Peyer's patch (tissue), 4 donors: Measurements from ENCODE around the gene EPO. TPM values are rescaled to one million over a fixed set of nuclear protein-coding genes. Genes with fewer than 3 reads are reported as not detected.

Source experiments
- DNase-seq, 3 donors: peaks; one replicate each; pipeline ENCODE4 v3.0.0-alpha.2; 2017 to 2019
- H3K27ac ChIP-seq, 4 donors: fragments of 200-600 bp; sonication (generic); one replicate each; pipeline ENCODE4 v1.5.1; 2016 to 2019
- H3K27me3 ChIP-seq, 2 donors: fragments of 200-600 bp; sonication (generic); one replicate each; pipeline ENCODE4 v1.5.1; 2019
- H3K36me3 ChIP-seq, 3 donors: fragments of 200-600 bp; sonication (generic); one replicate each; pipeline ENCODE4 v1.5.1; 2016 to 2019
- H3K4me1 ChIP-seq, 4 donors: fragments of 200-600 bp; sonication (generic); one replicate each; pipeline ENCODE4 v1.5.1; 2016 to 2019
- H3K4me3 ChIP-seq, 4 donors: fragments of 200-600 bp; sonication (generic); 1 replicate in 3 of 4; 2 replicates in 1 of 4; pipeline ENCODE4 v1.5.1; 2016 to 2019; ENCODE audit warnings: mild to moderate bottlenecking in 1 of 4
- H3K9me3 ChIP-seq, 4 donors: fragments of 200-600 bp; sonication (generic); one replicate each; pipeline ENCODE4 v1.5.1; 2016 to 2019; ENCODE audit warnings: mild to moderate bottlenecking in 1 of 4
- CTCF ChIP-seq, 6 experiments: fragments of 450-650 bp in 4 of 6; fragments of 200-600 bp in 2 of 6; sonication (generic) in 1 of 6; IDR thresholded peaks; one replicate each; pipeline ENCODE4 v1.5.1; 2017 to 2019; ENCODE audit warnings: antibody characterized with exemption in 6 of 6, mild to moderate bottlenecking in 3 of 6, moderate library complexity in 1 of 6
- POLR2A ChIP-seq, 2 donors: fragments of 450-650 bp; IDR thresholded peaks; one replicate each; pipeline ENCODE4 v1.5.1; 2017; ENCODE audit warnings: antibody characterized with exemption in 2 of 2, mild to moderate bottlenecking in 2 of 2, moderate library complexity in 2 of 2
- total RNA-seq, 4 donors: library from RNA; depleted of rRNA; stranded (reverse); fragments of >200 nt; gene quantifications; one replicate each; pipeline ENCODE4 v1.1.0, GENCODE V29; 2016

Gene EPO
- total RNA-seq, 4 donors from 2014 or later, result not detected

GRCh38 chr7:100675105-100675451 is 45.2 kb upstream of the EPO start:
- Histone ChIP-seq H3K27ac (peak overlapping the region; percentile 95 to 97 (median 96)), H3K36me3 (peaks cover 0 to 37% (median 0%) of the 10 kb centered on the region in 3 donors), H3K9me3 (no peaks in the 10 kb centered on the region), H3K4me3 (peak overlapping the region; percentile 73 to 91 (median 86)), H3K4me1 (peaks cover 0 to 28% (median 2%) of the 10 kb centered on the region in 4 donors), H3K27me3 (no peaks in the 10 kb centered on the region)
- TF ChIP-seq POLR2A (IDR thresholded peaks at IDR 0.05), result no peak
- TF ChIP-seq CTCF (IDR thresholded peaks at IDR 0.05), result no peak
- DNase-seq, result peak in 1 of 3 donors; percentile 57

- Histone ChIP-seq H3K4me3 (peak overlapping the region; percentile 73 to 91 (median 86)), H3K27me3 (no peaks in the 10 kb centered on the region), H3K36me3 (peaks cover 0 to 44% (median 0%) of the 10 kb centered on the region in 3 donors), H3K4me1 (peaks cover 0 to 33% (median 2%) of the 10 kb centered on the region in 4 donors), H3K9me3 (no peaks in the 10 kb centered on the region), H3K27ac (peak overlapping the region; percentile 95 to 97 (median 96))
- peak; percentile 79 to 96 (median 94) for DNase-seq
- peak in 1 of 2 donors; percentile 33 for TF ChIP-seq POLR2A (IDR thresholded peaks at IDR 0.05)
- TF ChIP-seq CTCF (IDR thresholded peaks at IDR 0.05), result no peak
Measured at GRCh38 chr7:100675581-100676350, 44.5 kb upstream of the EPO start.

DNA sequence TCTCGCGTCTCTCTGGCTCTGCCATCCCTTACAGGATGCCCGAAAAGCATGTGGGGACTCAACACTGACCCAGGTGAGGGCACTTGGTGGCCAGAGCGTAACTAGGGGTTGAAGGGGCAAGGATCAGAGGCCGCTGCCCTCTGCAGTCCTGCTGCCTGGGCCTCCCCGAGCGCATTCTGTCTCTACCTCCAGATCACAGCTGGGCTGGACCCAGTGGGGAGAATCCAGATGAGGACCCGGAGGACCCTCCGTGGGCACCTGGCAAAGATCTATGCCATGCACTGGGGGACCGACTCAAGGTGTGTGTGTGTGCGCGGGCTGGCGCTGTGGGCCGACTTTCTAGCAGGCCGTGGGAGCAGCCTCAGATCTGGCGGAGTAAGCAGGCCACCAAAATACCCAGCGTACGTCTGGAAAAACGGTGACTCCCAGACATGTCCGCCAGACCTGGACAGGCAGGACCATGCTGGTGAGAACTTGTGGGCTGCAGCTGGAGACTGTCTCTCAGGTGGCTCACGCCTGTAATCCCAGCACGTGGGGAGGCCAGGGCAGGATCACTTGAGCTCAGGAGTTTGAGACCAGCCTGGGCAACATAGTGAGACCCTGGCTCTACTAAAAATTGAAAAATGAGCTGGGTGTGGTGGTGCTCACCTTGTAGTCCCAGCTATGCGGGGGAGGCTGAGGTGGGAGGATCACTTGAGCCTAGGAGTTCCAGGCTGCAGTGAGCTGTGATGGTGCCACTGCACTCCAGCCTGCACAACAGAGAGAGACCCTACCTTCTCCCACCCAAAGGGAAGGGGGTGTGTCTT is 43.6 kb upstream of the EPO start:
- Histone ChIP-seq H3K4me3 (peak overlapping the region in 3 of 4 donors; percentile 73 to 88 (median 83)), H3K27me3 (no peaks in the 10 kb centered on the region), H3K4me1 (peaks cover 0 to 36% (median 2%) of the 10 kb centered on the region in 4 donors), H3K9me3 (no peaks in the 10 kb centered on the region), H3K27ac (peak overlapping the region; percentile 95 to 97 (median 96)), H3K36me3 (peaks cover 0 to 53% (median 0%) of the 10 kb centered on the region in 3 donors)
- DNase-seq, result peak in 1 of 3 donors; percentile 52
- TF ChIP-seq POLR2A (IDR thresholded peaks at IDR 0.05), result no peak
- no peak for TF ChIP-seq CTCF (IDR thresholded peaks at IDR 0.05)

GRCh38 chr7:100677308-100678267 is 42.7 kb upstream of the EPO start:
- Histone ChIP-seq H3K27me3 (no peaks in the 10 kb centered on the region), H3K36me3 (peaks cover 0 to 62% (median 0%) of the 10 kb centered on the region in 3 donors), H3K4me3 (no peak overlapping the region), H3K4me1 (peaks cover 0 to 36% (median 2%) of the 10 kb centered on the region in 4 donors), H3K27ac (no peak overlapping the region), H3K9me3 (no peaks in the 10 kb centered on the region)
- TF ChIP-seq POLR2A (IDR thresholded peaks at IDR 0.05), result no peak
- TF ChIP-seq CTCF (IDR thresholded peaks at IDR 0.05), result no peak
- DNase-seq, result peak in 1 of 3 donors; percentile 50
